VCaP (cell line): ENCODE results near the gene TIMELESS.
A peak's percentile ranks its signal among the peaks of the same experiment; 100 is the strongest.
"Not testable (repeated sequence)": the region's sequence is repeated elsewhere in the genome, so short reads cannot be mapped to it uniquely, and the experiment has no call there.

Experiments used
- H3K27ac ChIP-seq: fragments of 450-650 bp; 2 replicates; pipeline ENCODE4 v1.5.1; 2017
- TF ChIP-seq, protein P1 (sequence below): fragments of 450-650 bp; conservative IDR thresholded peaks from 2 replicates; pipeline ENCODE4 v1.5.1; 2017; ENCODE audit warnings: mild to moderate bottlenecking, moderate library complexity

The TIMELESS gene, protein sequence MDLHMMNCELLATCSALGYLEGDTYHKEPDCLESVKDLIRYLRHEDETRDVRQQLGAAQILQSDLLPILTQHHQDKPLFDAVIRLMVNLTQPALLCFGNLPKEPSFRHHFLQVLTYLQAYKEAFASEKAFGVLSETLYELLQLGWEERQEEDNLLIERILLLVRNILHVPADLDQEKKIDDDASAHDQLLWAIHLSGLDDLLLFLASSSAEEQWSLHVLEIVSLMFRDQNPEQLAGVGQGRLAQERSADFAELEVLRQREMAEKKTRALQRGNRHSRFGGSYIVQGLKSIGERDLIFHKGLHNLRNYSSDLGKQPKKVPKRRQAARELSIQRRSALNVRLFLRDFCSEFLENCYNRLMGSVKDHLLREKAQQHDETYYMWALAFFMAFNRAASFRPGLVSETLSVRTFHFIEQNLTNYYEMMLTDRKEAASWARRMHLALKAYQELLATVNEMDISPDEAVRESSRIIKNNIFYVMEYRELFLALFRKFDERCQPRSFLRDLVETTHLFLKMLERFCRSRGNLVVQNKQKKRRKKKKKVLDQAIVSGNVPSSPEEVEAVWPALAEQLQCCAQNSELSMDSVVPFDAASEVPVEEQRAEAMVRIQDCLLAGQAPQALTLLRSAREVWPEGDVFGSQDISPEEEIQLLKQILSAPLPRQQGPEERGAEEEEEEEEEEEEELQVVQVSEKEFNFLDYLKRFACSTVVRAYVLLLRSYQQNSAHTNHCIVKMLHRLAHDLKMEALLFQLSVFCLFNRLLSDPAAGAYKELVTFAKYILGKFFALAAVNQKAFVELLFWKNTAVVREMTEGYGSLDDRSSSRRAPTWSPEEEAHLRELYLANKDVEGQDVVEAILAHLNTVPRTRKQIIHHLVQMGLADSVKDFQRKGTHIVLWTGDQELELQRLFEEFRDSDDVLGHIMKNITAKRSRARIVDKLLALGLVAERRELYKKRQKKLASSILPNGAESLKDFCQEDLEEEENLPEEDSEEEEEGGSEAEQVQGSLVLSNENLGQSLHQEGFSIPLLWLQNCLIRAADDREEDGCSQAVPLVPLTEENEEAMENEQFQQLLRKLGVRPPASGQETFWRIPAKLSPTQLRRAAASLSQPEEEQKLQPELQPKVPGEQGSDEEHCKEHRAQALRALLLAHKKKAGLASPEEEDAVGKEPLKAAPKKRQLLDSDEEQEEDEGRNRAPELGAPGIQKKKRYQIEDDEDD

DNA sequence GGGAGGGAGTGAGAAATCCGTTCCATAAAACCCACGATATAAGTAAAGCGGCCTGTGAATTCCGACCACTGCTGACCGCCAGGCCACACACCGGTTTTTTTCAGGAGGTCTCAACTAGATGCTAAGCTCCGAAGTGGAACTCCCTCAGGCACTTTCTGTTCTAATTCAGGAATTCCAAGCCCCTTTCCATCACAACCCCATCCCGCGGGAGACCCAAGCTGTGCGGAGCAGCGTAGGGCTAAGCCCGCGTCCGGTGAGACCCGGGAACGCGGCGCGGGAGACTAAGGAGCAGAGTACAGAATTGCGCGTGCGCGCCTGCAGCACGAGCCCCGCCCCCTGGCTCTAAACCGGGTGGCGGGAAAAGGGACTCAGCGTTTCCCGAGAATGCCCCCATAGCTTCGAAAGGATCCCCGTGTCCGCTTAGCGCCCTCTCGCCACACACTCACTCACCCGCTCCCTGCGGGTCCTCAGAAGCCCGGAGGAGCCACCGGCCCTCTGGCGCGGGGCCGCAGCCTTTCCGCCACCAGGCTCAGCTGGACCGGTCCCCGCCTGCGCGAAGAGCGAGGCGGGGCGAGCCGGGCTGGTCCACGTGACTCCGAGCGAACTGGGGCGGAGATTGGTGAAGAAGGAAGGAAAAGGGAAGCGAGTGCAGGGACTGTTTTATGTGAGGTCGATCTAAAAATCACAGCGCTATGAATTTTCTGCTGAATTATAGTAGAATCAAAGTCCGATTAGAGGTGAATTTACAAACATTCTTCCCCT lies at the start of gene TIMELESS:
TSS of gene TIMELESS (minus strand) at position 567 of the 762 bp plus-strand sequence. CDS start 15,256 bp downstream, outside the sequence.
- TF ChIP-seq, protein P1, sequence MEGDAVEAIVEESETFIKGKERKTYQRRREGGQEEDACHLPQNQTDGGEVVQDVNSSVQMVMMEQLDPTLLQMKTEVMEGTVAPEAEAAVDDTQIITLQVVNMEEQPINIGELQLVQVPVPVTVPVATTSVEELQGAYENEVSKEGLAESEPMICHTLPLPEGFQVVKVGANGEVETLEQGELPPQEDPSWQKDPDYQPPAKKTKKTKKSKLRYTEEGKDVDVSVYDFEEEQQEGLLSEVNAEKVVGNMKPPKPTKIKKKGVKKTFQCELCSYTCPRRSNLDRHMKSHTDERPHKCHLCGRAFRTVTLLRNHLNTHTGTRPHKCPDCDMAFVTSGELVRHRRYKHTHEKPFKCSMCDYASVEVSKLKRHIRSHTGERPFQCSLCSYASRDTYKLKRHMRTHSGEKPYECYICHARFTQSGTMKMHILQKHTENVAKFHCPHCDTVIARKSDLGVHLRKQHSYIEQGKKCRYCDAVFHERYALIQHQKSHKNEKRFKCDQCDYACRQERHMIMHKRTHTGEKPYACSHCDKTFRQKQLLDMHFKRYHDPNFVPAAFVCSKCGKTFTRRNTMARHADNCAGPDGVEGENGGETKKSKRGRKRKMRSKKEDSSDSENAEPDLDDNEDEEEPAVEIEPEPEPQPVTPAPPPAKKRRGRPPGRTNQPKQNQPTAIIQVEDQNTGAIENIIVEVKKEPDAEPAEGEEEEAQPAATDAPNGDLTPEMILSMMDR = 0 out of 2 replicates have a peak, but pooled peaks have one; percentile 3
- H3K27ac ChIP-seq = peak within 1 kb of the TSS; percentile 85

DNA sequence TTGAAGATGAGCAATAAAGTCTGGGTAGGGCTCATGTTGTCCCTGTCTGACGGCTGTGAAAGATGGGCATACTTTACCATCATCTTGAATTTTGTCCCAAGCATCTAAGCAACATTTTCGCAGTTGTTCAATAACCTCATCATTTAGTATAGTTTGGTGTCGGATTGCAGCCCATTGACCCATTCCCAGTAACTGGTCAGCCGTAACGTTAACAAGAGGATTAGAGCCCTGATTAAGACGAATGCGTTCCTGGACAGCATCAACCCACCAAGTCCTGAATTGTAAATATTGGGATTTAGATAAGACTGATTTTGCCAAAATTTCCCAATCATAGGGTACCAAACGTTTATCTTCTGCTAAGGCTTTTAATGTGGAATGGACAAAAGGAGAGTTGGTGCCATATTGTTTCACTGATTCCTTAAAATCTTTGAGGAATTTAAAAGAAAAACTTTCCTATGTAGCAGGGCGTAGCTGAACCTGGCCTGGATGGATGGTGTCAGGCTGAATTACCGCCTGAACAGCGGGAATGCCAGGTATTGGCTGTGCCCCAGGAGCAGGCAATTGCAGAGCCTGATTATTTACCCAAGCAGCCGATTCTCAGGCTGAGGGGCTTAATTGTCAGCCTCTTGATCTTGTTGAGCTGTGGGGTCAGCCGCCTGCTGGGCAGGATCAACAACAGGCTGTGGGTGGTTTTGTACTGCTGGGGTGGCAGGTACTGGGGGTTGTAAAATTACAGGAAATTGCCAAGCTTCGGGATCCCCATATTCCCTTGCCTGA lies 49.1 kb upstream of the TIMELESS start:
- not testable (repeated sequence) for H3K27ac ChIP-seq

DNA sequence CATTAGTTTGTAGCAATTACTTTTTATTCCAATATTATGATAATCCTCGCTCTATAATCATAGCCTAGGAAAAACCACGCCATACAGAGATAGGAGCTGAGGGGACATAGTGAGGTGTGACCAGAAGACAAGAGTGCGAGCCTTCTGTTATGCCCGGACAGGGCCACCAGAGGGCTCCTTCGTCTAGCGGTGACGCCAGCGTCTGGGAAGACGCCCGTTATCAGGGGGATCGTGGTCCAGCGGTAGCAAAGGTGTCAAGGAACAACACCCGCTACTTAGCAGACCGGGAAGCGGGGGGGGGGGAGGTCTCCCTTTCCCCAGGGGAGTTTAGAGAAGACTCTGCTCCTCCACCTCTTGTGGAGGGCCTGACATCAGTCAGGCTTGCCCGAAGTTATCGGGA lies 47.5 kb upstream of the TIMELESS start:
- TF ChIP-seq, protein P1 = peak; percentile 70
- H3K27ac ChIP-seq = not testable (repeated sequence)

DNA sequence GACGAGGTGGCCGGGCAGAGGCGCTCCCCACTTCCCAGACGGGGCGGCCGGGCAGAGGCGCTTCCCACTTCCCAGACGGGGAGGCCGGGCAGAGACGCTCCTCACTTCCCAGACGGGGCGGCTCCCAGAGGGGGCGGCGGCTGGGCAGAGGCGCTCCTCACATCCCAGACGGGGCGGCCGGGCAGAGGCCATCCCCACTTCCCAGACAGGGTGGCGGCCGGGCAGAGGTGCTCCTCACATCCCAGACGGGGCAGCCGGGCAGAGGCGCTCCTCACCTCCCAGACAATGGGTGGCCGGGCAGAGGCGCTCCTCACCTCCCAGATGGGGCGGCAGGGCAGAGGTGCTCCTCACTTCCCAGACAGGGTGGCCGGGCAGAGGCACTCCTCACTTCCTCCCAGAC lies 45.3 kb upstream of the TIMELESS start:
- not testable (repeated sequence) for H3K27ac ChIP-seq

DNA sequence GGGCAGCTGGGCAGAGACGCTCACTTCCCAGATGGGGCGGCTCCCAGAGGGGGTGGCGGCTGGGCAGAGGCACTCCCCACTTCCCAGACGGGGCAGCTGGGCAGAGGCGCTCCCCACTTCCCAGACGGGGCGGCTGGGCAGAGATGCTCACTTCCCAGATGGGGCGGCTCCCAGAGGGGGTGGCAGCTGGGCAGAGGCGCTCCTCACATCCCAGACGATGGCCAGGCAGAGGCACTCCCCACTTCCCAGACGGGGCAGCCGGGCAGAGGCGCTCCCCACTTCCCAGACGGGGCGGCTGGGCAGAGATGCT lies 44.8 kb upstream of the TIMELESS start:
- not testable (repeated sequence) for H3K27ac ChIP-seq

DNA sequence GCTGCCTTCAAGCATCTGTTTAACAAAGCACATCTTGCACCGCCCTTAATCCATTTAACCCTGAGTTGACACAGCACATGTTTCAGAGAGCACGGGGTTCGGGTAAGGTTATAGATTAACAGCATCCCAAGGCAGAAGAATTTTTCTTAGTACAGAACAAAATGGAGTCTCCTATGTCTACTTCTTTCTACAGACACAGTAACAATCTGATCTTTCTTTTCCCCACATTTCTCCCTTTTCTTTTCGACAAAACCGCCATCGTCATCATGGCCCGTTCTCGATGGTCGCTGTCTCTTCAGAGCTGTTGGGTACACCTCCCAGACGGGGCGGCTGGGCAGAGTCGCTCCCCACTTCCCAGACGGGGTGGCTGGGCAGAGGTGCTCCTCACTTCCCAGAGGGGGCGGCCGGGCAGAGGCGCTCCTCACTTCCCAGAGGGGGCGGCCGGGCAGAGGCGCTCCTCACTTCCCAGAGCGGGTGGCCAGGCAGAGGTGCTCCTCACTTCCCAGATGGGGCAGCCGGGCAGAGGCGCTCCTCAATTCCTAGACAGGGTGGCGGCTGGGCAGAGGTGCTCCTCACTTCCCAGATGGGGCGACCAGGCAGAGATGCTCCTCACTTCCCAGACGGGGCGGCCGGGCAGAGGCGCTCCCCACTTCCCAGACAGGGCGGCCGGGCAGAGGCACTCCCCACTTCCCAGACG lies 44.3 kb upstream of the TIMELESS start:
- not testable (repeated sequence) for H3K27ac ChIP-seq

DNA sequence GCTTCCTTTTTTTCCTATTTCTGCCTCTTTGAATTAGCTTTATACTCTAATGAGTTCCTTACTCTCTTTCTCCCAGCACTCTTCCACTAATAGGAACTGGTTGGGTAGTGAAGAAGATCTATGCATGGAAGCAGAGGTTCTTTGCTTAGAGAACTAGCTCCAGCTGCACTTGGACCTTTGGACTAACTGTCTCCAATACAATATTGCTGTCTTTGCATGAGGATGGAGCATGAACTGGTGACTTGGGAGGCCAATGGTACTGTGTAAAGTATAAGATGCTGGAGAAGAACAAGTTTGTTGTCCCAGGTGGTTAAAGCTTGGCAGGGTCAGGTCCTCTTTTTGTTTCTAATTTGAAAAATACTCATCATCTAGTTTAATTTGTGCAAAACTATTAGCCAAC lies 41.1 kb upstream of the TIMELESS start:
- TF ChIP-seq, protein P1 = no peak
- no peak overlapping the region for H3K27ac ChIP-seq

DNA sequence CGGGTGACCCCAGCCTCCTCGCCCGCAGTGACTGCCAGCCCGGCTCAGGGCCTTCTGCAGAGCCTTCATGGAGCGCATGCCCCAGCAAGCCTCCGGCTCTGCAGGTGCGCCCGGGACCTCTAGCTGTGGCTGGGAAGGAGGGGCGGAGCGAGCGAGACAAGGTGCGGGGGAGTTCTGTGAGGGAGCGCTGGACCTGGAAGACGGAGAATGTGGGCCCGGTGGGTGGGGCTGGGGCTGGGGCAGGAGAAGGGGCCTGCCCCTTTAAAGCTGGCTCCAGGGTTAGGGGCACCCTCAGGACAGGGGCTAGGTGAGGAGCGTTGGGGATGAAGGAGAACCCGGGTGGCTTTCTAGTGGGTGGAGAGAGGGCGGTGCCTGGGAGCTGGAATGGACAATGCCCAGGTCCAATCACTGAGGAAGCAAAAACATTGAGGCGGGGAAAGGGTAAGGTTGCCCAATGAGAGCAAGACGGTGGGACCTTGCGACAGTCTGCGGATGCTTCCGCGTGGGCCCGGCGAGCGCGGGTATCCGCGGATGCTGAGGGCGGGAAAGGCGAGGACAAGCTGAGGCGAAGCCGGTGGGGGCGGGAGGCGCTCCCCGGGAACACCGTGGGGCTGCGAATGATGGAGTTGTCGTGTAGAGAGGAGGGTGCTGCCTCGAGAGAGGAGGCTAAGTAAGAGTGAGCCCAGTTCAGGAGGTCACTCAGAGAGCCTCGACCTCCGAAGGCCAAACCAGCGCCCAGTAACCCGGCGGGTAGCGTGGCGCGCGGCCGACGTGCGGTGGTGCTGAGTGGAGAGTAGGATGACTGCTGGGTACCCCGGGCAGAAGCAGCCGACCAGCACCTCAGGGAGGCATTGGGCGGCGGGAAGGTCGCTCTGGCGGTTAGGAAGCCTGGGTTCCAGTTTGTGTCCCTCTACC lies 39.1 kb upstream of the TIMELESS start, which contains the start of gene GLS2:
TSS of gene GLS2 (minus strand) at position 121 of the 915 bp plus-strand sequence. CDS start at position 78, 43 bp downstream.
- H3K27ac ChIP-seq = peak within 1 kb of the TSS; percentile 84
- TF ChIP-seq, protein P1 = no peak
